Posterior vena cava (tissue), 2 donors: ENCODE measurements around the gene KCNMA1. TPM values are rescaled to one million over a fixed set of nuclear protein-coding genes. Genes with fewer than 3 reads are reported as not detected.

Experiments used
- DNase-seq: peaks from one replicate; pipeline ENCODE4 v3.0.0-alpha.2; 2020; ENCODE audit warnings: low spot score
- intact Hi-C, 2 donors: fragments of 100-400 bp; cut with DNase I; formaldehyde crosslinking; loops; one replicate each; pipeline versions ENCODE4 v1.14.1 to v1.14.2; 2022 to 2023
- total RNA-seq, 2 donors: library from RNA; stranded (reverse); fragmentation: NEBNext Ultra II Directional; extraction: Animal tissue kit (Norgen Biotek cat#: 25700); gene quantifications; one replicate each; pipeline ENCODE4 v1.2.1, GENCODE V29; 2021
- donor health status: DM: yes; HTN: yes; CAD: no.
- donor health status: DM: yes; HTN: yes; CAD: no.

KCNMA1 gene
- total RNA-seq, 2 donors from 2014 or later = 99.7 to 117 TPM

DNA sequence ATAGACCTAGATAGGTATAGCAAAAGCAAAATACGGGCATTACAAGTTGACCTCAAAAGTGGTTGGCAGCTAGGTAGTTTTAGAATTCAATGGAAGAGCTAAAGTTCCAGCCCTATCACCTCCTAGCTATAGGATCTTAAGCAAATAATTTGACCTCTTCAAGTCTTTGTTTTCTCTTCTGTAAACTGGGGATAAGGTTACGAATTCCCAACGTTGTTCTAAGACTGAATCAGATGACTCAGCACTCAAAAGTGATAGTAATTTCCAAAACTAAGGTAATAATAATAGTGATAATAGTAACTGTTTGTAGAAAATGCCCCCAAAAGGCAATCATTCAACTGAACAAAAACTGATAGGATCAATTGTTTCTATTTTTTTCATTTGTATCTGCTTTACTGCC lies 445.2 kb downstream of the KCNMA1 start:
- intact Hi-C loops = loop anchor here in 1 of 2 donors (10.0 kb wide), 1 partner anchor 52 kb away; no protein-coding TSS in a partner anchor

GRCh38 chr10:77191324-77192049 lies 446.1 kb downstream of the KCNMA1 start:
- intact Hi-C loops = loop anchor here in 1 of 2 donors (10.0 kb wide), 1 partner anchor 53 kb away; no protein-coding TSS in a partner anchor
- no peak for DNase-seq

More for the DNA sequence above, 445.2 kb downstream of the KCNMA1 start:
- no peak for DNase-seq

DNA sequence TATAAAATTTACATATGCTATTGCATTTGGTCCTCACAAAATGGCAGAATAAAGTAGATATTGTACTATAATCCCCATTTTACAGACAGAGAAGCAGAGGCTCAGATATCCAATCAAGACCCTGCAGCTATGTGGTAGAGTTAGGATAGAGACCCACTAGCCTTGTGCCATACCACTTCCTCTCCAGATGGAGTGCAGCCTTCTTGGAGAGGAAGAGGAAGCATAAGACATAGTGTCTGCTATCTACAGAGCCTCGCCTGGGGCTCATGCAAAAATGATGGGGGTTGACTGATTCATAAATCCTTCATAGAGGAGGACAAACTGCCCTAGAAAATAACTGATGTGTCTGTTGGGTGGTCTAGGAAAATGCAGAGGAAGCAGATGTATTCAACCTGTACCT lies 447.3 kb downstream of the KCNMA1 start:
- intact Hi-C loops = loop anchor here in 1 of 2 donors (10.0 kb wide), 1 partner anchor 55 kb away; no protein-coding TSS in a partner anchor

DNA sequence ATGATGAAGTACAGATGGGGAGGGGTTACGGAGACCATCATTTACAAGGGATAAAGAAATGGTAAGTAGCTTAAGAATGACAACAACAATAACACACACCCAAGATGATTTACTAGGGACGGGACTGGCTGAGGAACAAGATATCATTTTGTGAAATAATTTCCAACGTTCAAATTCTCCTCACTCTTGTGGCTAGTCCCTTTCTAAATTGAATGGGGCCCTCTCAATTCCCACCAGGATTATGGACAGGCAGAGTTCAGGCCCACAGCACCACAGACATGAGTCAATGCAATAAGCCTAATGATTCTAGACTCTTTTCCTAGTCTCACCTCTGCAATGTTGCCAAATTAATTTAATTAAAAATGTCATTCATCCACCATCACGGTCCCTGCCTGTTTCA lies 448.1 kb downstream of the KCNMA1 start:
- intact Hi-C loops = no loop called here
- DNase-seq = no peak

More for the DNA sequence above, 447.3 kb downstream of the KCNMA1 start:
- no peak for DNase-seq

DNA sequence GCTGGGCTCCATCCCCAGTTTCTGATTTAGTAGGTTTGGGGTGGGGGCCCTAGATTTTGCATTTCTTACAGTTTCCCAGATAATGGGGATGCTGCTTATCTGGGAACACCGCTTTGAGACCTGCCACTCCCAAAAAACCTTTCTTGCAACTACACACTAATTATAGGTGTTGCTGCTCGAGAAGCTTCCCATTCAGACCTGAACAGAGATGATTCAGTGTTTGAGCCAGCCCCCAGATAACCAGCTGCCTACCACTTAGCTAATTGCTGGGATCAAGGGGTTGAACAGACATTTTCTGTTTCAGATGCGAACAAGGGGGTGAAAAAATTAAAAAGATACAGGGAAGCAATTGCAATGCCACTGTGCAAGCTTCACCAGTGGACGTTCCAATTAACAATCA lies 448.5 kb downstream of the KCNMA1 start:
- intact Hi-C loops = no loop called here
- no peak for DNase-seq

GRCh38 chr10:77188521-77188920 lies 449.1 kb downstream of the KCNMA1 start:
- intact Hi-C loops = no loop called here
- DNase-seq = no peak

DNA sequence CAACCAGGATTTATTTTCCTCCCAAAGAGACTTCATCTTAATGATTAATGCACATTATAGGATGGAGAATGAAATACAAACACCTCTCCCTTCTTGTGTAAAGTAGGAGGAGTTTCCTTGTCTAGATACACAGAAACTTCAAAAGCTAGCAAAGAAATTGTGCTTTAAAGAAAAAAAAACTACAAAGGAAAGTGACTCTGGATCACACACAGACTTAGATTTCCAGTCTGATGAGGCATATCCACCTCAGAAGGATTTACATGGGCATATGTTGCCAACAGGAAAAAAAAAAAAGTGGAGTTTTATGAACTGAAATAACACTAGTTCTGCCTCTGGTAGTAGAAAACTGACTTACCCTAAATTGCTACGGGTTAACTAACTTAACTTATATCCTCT lies 449.6 kb downstream of the KCNMA1 start:
- intact Hi-C loops = no loop called here
- DNase-seq = no peak

DNA sequence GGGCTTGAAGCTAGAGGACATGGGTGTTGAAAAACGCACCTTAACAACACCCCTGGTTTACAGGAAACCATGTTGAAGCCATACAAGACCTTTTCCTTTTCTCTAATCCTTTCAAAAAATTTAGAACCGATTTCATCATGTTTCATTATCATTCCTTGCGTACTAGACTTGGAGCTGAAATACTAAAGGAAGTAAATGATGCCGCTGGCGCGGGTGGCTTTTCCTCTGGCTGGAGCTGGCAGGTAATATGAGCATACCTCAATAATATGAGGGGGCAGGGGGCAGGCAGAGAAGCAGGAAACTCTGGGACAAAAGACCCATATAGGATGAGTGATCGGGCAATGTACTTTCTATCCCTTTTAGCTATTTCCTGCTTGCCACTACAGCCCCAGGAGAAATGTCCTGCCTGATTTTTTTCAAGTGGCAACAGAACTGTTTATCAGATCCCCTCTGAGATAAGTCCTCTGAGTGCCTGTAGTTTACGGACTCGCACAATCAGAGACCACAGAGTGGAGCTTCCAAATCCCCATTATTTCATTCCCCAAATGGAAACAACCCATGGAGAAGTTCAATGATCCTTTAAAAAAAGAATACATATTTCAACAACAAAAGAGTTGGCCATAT lies 450.1 kb downstream of the KCNMA1 start:
- intact Hi-C loops = no loop called here
- no peak for DNase-seq

GRCh38 chr10:77186936-77187335 lies 450.7 kb downstream of the KCNMA1 start:
- DNase-seq = no peak
- intact Hi-C loops = no loop called here

DNA sequence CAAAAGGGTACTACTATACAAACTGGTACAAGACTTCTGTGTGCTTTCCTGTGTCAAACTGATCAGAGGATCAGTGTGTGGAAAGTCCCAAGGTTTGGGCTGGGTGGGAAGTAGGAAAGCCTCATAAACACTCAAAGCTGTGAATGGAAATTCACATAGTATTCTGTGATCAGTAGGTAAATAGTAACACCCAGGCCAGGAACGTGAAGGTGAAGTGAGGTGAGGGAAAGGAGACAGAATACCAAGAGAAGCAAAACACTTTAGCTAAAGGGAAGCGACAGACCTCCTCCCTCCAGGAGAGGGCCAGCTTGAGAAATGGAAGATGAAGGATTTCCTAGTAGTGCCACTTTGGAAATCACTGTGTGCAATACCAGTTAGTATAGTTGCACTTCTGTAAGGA lies 451.9 kb downstream of the KCNMA1 start:
- intact Hi-C loops = no loop called here

GRCh38 chr10:77182803-77183202 lies 454.8 kb downstream of the KCNMA1 start:
- intact Hi-C loops = no loop called here
- DNase-seq = no peak

More for the DNA sequence above, 451.9 kb downstream of the KCNMA1 start:
- no peak for DNase-seq

- intact Hi-C loops = no loop called here
- DNase-seq = no peak
These were observed 456.8 kb downstream of the KCNMA1 start for GRCh38 chr10:77180794-77181193.

DNA sequence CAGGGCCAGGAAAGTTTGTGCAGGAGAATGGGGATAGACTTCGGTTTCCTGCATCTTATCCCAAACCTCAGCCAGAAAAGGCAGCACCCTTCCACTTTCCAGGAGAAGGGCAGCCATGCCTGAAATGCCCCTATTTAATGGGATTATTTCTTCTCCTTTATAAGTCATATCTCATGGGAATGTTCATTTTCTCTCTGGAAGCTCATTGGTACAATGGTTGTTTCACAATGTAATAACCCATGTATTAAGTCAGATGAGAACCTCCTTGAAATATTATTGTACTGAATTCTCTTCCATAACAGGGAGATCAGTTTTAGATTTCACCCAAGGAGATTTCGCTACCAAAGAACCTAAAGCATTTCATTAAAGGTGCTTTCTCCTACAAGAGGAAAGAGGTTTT lies 457.5 kb downstream of the KCNMA1 start:
- intact Hi-C loops = no loop called here
- no peak for DNase-seq

- intact Hi-C loops = loop anchor here (5.0 to 10.0 kb wide), 3 partner anchors 63 to 463 kb away; no protein-coding TSS in a partner anchor
- DNase-seq = no peak
These were observed 458.5 kb downstream of the KCNMA1 start for GRCh38 chr10:77179015-77179695.

- intact Hi-C loops = loop anchor here (5.0 to 10.0 kb wide), 3 partner anchors 65 to 465 kb away; no protein-coding TSS in a partner anchor
These were observed 460.0 kb downstream of the KCNMA1 start for GRCh38 chr10:77177589-77177988.

DNA sequence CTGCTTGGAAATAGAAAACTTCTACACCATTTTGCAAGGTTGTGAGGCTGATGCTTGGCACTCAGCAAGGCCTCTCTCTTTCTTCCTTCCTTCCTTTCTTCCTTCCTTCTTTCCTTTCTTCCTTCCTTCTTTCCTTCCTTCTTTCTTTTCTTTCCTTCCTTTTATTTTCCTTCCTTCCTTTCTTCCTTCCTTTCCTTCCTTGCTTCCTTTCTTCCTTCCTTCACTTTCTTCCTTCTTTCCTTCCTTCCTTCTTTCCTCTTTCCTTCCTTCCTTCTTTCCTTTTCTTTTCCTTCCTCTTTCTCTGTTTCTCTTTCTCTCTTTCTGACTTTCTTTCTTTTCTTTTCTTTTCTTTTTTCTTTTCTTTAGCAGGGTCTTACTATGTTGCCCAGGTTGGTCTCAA lies 460.4 kb downstream of the KCNMA1 start:
- no peak for DNase-seq
- intact Hi-C loops = loop anchor here (5.0 to 10.0 kb wide), 3 partner anchors 65 to 465 kb away; no protein-coding TSS in a partner anchor

More at GRCh38 chr10:77177589-77177988, 460.0 kb downstream of the KCNMA1 start:
- DNase-seq = no peak

DNA sequence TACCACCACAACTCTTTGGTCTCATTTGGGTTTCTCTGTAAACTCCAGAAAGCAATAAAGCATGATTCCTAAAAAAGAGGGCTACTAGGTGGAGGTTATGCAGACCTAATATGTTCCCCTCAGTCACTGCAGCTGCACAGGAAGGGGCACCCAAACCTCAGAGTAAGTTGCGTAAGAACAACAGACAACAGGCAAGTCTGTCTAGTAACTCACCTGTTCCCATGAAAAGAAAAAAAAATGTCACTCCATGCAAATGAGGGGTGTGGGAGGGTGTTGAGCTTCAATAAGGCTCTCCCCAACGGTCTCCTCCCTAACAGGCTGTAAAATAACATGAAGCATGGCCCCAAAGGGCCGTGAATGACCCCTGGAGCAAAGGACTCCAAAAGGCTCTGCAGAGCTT lies 461.4 kb downstream of the KCNMA1 start:
- DNase-seq = no peak
- intact Hi-C loops = loop anchor here (1.0 to 10.0 kb wide), 4 partner anchors 66 to 466 kb away; no protein-coding TSS in a partner anchor

- intact Hi-C loops = loop anchor here (1.0 to 10.0 kb wide), 5 partner anchors 67 to 467 kb away; no protein-coding TSS in a partner anchor
These were observed 461.9 kb downstream of the KCNMA1 start for GRCh38 chr10:77175631-77176222.

More at GRCh38 chr10:77175631-77176222, 461.9 kb downstream of the KCNMA1 start:
- no peak for DNase-seq
